Liver (tissue), 3 donors: ENCODE measurements around the gene CNIH3.

Experiments
- CTCF ChIP-seq: fragments of 150-350 bp; IDR thresholded peaks from 2 replicates; pipeline ENCODE4 v1.5.1; 2017; ENCODE audit warnings: improper control_type of control experiment, low read depth, low read length; ENCODE audit not compliant: missing input control
- JUND ChIP-seq, 2 donors: IDR thresholded peaks; 2 replicates each; pipeline ENCODE4 v1.6.1; 2016; ENCODE audit warnings: antibody characterized with exemption in 2 of 2
- MAX ChIP-seq: IDR thresholded peaks from 2 replicates; pipeline ENCODE4 v1.6.1; 2016; ENCODE audit warnings: antibody characterized with exemption
- REST ChIP-seq: IDR thresholded peaks from 2 replicates; pipeline ENCODE4 v1.6.1; 2016; ENCODE audit warnings: antibody characterized with exemption, mild to moderate bottlenecking
- ZBTB33 ChIP-seq: IDR thresholded peaks from 2 replicates; pipeline ENCODE4 v1.6.1; 2016; ENCODE audit warnings: antibody characterized with exemption
- donor health status: healthy.
- donor health status: healthy.

GRCh38 chr1:224755586-224755985 is 139.5 kb downstream of the CNIH3 start:
- TF ChIP-seq CTCF: no peak
- no peak for TF ChIP-seq REST
- TF ChIP-seq MAX: no peak
- no peak for TF ChIP-seq ZBTB33
- no peak for TF ChIP-seq JUND (IDR thresholded peaks at IDR 0.05)
